Right cardiac atrium (tissue), 5 donors: ENCODE measurements around the gene GCAT. TPM values are rescaled to one million over a fixed set of nuclear protein-coding genes. Genes with fewer than 3 reads are reported as not detected.
A peak's percentile ranks its signal among the peaks of the same experiment; 100 is the strongest.

Experiments
- ATAC-seq, 2 donors: fragments of 200-7000 bp; cut with Tn5 transposase; one replicate each; pipeline versions ENCODE4 v1.8.0 to v1.9.1; 2020; ENCODE audit warnings: moderate library complexity in 2 of 2, mild to moderate bottlenecking in 1 of 2
- DNase-seq, 3 donors: peaks; one replicate each; pipeline ENCODE4 v3.0.0-alpha.2; 2020
- H3K27ac ChIP-seq: one replicate; pipeline ENCODE4 v1.5.1; 2013; ENCODE audit warnings: mild to moderate bottlenecking, low read length, control low read depth, moderate library complexity
- H3K27me3 ChIP-seq: one replicate; pipeline ENCODE4 v1.6.1; 2013; ENCODE audit not compliant: control insufficient read depth, insufficient read depth
- H3K4me1 ChIP-seq: one replicate; pipeline ENCODE4 v1.6.1; 2013; ENCODE audit warnings: low read length; ENCODE audit not compliant: control insufficient read depth, insufficient read depth
- H3K4me3 ChIP-seq: one replicate; pipeline ENCODE4 v1.5.1; 2013; ENCODE audit warnings: low read length, control low read depth
- H3K9me3 ChIP-seq: one replicate; pipeline ENCODE4 v1.6.1; 2013; ENCODE audit warnings: low read length; ENCODE audit not compliant: control insufficient read depth
- WGBS: extraction: QIAGEN DNeasy Blood & Tissue Kit; methylation state at CpG from one replicate; pipeline ENCODE4 v1.1.7; 2013; 5-methylcytosine and 5-hydroxymethylcytosine counted together
- intact Hi-C, 4 donors: fragments of 100-400 bp; cut with DNase I; formaldehyde crosslinking; loops; one replicate each; pipeline versions ENCODE4 v1.11.0 to v1.14.0; 2022 to 2023
- polyA plus RNA-seq: library from polyadenylated mRNA; stranded (reverse); fragments of 200-250 nt; gene quantifications from one replicate; pipeline ENCODE4 v1.2.3, GENCODE V29; 2013
- total RNA-seq, 4 donors: library from RNA; stranded (reverse); fragmentation: NEBNext Ultra II Directional; extraction: Animal tissue kit (Norgen Biotek cat#: 25700); gene quantifications; one replicate each; pipeline ENCODE4 v1.2.1, GENCODE V29; 2021
- donor health status: healthy with polysubstance abuse.
- donor health status: DM: no; HTN: yes; CAD: no.
- donor health status: DM: no; HTN: no; CAD: no.
- donor health status: DM: no; HTN: yes; CAD: no; lungs with severe emphysema.
- donor health status: DM: yes; HTN: yes; CAD: no.

GCAT gene
- total and polyA plus RNA-seq, 5 donors, result 10.3 to 20.2 (median 18.2) TPM

DNA sequence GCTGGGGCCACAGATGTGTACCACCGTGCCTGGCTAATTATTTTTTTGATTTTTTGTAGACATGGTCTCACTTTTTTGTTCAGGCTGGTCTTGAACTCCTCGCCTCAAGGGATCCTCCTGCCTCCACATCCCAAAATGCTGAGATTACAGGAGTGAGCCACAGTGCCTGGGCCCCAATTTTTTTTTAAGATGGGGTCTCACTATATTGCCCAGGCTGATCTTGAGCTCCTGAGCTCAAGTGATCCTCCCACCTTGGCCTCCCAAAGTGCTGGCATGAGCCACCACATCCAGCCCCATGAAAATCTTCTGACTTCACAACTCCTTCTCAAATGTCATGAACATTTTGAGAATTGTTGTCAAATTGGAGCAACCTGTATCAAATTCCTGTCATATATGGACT is 38.7 kb downstream of the GCAT start:
- Histone ChIP-seq H3K9me3 (no peaks in the 10 kb centered on the region), H3K4me1 (peaks cover 5% of the 10 kb centered on the region), H3K4me3 (no peak overlapping the region), H3K27me3 (no peaks in the 10 kb centered on the region), H3K27ac (no peak overlapping the region)
- ATAC-seq (no peak), DNase-seq (no peak)
- WGBS, result 91% methylated on average over 2 of the region's 2 CpGs
- intact Hi-C loops, result no loop called here

DNA sequence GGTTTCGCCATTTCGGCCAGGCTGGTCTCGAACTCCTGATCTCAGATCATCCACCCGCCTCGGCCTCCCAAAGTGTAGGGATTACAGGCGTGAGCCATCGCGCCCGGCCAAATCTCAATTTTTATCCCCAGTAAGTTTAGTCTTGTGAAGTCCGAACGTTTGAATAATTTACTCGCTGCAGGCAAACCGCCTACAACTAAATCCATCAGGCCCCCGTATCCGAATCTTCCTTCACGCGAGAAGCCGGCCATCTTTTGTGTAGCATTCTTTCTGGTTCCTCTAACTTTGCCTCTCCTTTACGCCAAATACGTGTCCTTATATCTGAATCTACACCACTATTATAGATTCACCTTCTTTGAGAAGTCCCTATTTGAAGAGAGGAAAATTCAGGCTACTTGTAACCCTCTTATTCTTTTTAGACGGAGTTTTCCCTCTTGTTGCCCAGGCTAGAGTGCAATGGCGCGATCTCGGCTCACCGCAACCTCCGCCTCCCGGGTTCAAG is 40.9 kb downstream of the GCAT start:
- no peak for ATAC-seq

DNA sequence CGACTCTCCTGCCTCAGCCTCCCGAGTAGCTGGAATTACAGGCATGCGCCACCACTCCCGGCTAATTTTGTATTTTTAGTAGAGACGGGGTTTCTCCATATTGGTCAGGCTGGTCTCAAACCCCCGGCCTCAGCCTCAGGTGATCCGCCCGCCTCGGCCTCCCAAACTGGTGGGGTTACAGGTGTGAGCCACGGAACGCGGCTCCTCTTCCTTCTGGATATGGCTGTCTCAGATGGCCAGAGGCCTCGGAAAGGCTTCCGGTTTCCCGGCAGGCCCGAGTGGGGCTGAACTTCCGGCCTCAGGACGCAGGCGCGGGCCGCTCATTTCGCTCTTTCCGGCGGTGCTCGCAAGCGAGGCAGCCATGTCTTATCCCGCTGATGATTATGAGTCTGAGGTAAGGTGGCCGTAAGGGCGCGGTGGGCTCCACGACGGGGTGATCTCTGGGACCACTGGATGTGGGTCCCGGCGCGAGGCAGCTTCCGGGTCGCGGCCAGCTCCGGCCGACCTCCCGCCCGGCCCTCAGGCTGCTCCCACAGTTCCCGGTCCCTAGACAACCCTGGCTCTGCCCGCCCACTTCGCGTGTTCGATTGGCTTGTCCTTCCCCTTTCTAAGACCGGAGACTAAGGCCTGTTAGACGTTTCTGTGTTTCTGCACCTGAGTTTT is 41.5 kb downstream of the GCAT start, which contains the start of gene EIF3L:
EIF3L (plus strand) TSS at position 331 of the 663 bp plus-strand sequence; CDS start at position 362, 31 bp downstream.
- H3K9me3 ChIP-seq, result no peaks in the 10 kb centered on the region
- DNase-seq (peak; percentile 90 to 95 (median 95)), ATAC-seq (peak; percentile 92 to 94)
- H3K4me1 ChIP-seq, result no peaks in the 10 kb centered on the region
- no peaks in the 10 kb centered on the region for H3K27me3 ChIP-seq
- peak within 1 kb of the TSS; percentile 55 for H3K27ac ChIP-seq
- whole genome bisulfite sequencing, result under 1% methylated on average over 49 of the region's 49 CpGs
- peak within 1 kb of the TSS; percentile 88 for H3K4me3 ChIP-seq
- intact Hi-C loops, result no loop called here

More for the DNA sequence above, 40.9 kb downstream of the GCAT start:
- H3K4me1 ChIP-seq, result no peaks in the 10 kb centered on the region
- WGBS, result 26% methylated on average over 27 of the region's 27 CpGs
- intact Hi-C loops, result no loop called here
- no peaks in the 10 kb centered on the region for H3K27me3 ChIP-seq
- H3K27ac ChIP-seq, result peak overlapping the region; percentile 55
- no peaks in the 10 kb centered on the region for H3K9me3 ChIP-seq
- peak overlapping the region; percentile 88 for H3K4me3 ChIP-seq
- no peak for DNase-seq

DNA sequence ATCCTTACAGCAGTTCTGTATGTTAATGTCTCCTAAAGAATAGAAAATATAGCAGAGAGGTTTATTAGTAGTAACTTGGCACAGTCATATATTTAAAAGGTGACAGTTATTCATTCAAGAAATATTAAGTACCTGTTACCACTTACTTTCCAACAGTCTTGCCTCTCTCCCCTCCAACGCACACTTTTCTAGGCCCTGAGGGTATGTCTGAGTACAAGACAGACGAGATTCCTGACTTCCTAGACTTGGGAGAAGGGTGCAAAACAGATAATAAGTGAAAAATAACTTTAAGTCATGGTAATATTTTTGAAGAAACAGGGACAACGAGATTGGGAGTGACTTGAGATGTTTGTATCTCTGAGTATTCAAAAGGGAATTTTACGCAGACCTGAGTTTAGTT is 43.1 kb downstream of the GCAT start:
- H3K4me1 ChIP-seq, result no peaks in the 10 kb centered on the region
- no peak overlapping the region for H3K4me3 ChIP-seq
- no peak overlapping the region for H3K27ac ChIP-seq
- no peaks in the 10 kb centered on the region for H3K27me3 ChIP-seq
- WGBS, result 89% methylated on average over 4 of the region's 4 CpGs
- no peak for DNase-seq
- H3K9me3 ChIP-seq, result no peaks in the 10 kb centered on the region
- no peak for ATAC-seq
- intact Hi-C loops, result no loop called here

DNA sequence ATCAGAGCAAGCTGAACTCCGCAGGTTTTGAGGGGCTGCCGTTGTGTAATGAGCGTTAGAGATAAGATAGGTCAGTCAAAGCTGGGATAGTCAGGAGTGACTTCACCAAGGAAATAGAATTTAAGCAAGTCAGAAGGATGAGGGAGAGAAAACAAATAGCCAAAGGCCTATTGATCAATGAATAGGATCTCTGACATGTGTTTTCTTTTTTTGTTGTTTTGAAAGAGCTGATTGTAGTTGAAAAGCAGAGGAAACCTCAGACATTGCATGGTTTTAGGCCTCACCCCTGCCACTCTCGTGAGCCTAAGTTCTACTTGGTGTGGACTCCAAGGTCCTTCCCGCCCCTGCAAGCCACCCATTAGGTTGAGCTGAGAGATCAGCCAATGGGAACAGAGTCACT is 44.7 kb downstream of the GCAT start:
- DNase-seq (no peak), ATAC-seq (no peak)
- H3K4me3 ChIP-seq, result no peak overlapping the region
- H3K9me3 ChIP-seq, result no peaks in the 10 kb centered on the region
- H3K27ac ChIP-seq, result no peak overlapping the region
- WGBS, result 53% methylated on average over 5 of the region's 5 CpGs
- intact Hi-C loops, result no loop called here
- no peaks in the 10 kb centered on the region for H3K27me3 ChIP-seq
- H3K4me1 ChIP-seq, result no peaks in the 10 kb centered on the region

DNA sequence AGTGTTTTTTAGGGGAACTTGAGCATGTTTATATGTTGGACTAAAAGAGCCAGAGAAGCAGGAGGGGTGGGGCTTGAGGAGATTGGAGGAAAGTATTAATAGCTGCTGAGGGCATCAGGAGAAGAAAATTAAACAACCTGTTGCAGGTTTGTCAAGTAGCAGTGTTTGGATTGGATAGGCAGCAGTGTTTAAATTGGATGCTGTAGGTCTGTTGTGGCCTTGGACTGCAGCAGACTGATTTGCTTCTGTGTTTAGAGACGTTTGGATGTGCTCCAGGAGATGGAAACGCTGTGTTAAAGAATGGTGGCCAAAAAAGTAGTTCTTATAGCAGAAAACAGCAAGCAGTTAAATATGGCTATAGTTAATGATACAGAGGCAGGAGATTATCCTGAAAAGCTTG is 47.2 kb downstream of the GCAT start:
- Histone ChIP-seq H3K27me3 (no peaks in the 10 kb centered on the region), H3K4me3 (no peak overlapping the region), H3K4me1 (no peaks in the 10 kb centered on the region), H3K9me3 (no peaks in the 10 kb centered on the region), H3K27ac (no peak overlapping the region)
- intact Hi-C loops, result no loop called here
- no peak for DNase-seq
- ATAC-seq, result no peak
- 29% methylated on average over 2 of the region's 2 CpGs for WGBS

DNA sequence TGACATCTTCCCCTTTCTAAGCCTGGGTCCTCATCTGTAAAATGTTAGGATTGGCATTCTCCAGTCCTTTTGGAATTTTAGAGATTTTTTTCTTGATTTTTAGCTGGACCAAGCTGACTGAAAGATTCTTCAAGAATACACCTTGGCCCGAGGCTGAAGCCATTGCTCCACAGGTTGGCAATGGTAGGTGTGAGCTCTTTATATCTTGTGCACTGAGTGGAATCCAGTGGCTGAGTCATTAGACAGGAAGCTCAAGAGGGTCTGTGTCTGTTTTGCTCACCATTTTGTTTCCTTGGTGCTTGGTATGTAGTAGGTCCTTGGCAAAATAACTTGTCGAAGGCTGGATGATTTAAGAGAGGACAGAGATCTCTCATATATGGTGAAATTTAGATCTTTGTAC is 47.7 kb downstream of the GCAT start:
- H3K4me1 ChIP-seq, result no peaks in the 10 kb centered on the region
- no peak for ATAC-seq
- DNase-seq, result no peak
- H3K9me3 ChIP-seq, result no peaks in the 10 kb centered on the region
- H3K27me3 ChIP-seq, result no peaks in the 10 kb centered on the region
- no peak overlapping the region for H3K4me3 ChIP-seq
- intact Hi-C loops, result no loop called here
- H3K27ac ChIP-seq, result no peak overlapping the region
- 91% methylated on average over 2 of the region's 2 CpGs for WGBS

DNA sequence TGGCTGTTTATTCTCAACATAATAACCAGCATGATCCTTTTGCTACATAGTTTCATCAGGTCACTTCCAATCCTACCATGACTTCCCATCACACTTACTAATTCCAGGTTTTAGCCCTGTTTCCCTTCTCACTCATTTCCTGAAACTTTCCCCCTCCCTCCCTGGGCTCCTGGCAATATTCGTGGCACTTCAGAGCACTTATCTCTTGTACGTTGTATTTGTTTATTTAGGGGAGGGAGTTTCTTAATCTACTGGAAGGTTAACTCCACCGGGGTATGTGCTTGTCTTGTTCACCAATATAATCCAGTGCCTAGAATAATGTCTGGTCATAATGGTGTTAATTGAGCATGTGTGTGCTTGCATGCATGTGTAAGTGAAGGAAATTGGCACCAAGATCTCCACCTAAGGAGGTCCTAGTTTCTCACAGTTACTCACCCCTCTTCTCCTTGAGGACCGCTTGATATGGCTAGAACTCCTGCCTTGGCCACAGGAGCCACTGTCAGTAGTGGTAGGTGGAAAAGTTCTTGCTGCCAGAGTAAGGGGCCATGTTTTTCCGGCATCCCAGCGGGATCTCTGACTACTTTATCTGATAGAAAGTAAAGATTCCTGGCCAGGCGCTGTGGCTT is 53.2 kb downstream of the GCAT start:
- H3K9me3 ChIP-seq, result no peaks in the 10 kb centered on the region
- ATAC-seq (no peak), DNase-seq (no peak)
- no peaks in the 10 kb centered on the region for H3K27me3 ChIP-seq
- intact Hi-C loops, result loop anchor here in 2 of 4 donors (5.0 kb wide), 1 partner anchor 44 kb away; no protein-coding TSS in a partner anchor
- no peaks in the 10 kb centered on the region for H3K4me1 ChIP-seq
- no peak overlapping the region for H3K4me3 ChIP-seq
- H3K27ac ChIP-seq, result no peak overlapping the region
- 57% methylated on average over 7 of the region's 7 CpGs for WGBS

DNA sequence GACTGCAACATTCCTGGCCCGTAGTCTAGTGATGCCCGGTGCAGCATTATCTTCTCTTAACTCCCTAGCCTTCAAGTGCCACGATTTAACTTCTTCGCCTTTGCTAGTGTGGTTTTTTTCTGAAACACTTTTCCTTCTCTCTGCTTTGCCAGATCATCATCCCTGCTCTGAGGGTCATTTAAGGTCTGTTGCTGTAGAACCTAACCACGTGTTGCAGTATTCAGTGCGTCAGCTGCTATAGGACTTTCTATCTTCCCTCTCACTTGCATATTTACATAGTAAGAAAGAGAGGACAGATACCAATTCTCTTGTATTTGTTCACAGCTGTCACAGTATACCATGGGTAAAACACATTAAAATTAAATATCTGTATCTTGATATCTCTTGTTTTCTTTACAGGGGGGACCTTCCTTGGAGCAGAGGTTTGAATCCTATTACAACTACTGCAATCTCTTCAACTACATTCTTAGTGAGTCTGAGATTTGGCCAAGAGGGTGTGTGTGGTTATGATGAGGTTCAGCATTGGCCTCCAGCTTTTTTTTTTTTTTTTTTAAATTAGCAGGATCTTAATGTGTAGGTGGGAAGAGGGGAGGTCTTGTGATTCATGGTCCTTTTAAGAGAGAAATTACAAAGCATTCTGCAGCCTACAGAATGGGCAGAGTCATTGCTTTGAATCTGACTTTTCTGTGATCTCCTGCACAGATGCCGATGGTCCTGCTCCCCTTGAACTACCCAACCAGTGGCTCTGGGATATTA is 55.0 kb downstream of the GCAT start:
- intact Hi-C loops, result loop anchor here (2.0 to 5.0 kb wide), 2 partner anchors 45 to 46 kb away; no protein-coding TSS in a partner anchor
- Histone ChIP-seq H3K27ac (no peak overlapping the region), H3K4me1 (no peaks in the 10 kb centered on the region), H3K4me3 (no peak overlapping the region), H3K9me3 (no peaks in the 10 kb centered on the region), H3K27me3 (no peaks in the 10 kb centered on the region)
- DNase-seq, result no peak
- ATAC-seq, result no peak
- 64% methylated on average over 7 of the region's 7 CpGs for WGBS

DNA sequence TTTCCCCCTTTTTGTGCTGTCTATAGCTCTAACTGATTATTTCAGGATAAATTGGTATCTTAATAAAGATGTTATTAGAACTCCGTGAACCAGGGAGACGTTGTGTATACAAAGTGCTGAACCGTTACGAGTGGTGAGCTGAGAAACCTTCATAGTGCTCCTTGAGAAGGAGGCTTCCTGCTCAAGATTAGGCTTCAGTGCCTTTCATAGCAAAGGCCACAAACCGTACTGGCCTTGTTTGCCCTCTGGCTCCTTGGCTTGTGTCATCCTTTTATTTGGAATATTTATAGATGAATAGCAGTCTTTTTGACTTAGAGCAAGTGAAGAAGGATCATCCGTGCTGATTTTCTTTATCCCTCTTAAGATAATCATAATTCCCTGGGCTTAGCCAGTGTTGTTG is 57.8 kb downstream of the GCAT start:
- ATAC-seq, result no peak
- Histone ChIP-seq H3K27ac (no peak overlapping the region), H3K27me3 (no peaks in the 10 kb centered on the region), H3K9me3 (no peaks in the 10 kb centered on the region), H3K4me1 (no peaks in the 10 kb centered on the region), H3K4me3 (no peak overlapping the region)
- intact Hi-C loops, result no loop called here
- 84% methylated on average over 6 of the region's 6 CpGs for WGBS
- DNase-seq, result no peak
